ENCODE data around the gene NAALADL2.
"Not testable (repeated sequence)": the region's sequence is repeated elsewhere in the genome, so short reads cannot be mapped to it uniquely, and the experiment has no call there.

The NAALADL2 gene

DNA sequence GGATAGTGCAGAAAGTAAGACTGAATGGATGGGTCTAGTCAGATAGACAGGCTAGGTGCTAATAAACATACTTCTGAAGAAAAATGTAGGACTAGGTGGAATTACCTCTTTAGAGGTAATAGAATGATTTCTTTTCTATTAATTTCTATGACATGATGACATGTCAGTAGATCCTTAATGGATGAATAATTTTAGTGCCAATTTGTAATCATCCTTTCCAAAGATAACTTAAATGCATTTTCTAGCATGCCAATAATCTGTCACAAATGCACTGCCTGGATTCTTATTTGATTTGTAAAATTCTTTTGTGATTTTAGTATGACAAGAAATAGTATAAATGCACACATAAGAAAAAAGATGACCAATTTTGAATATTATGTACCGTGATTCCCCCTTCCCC is 356.7 kb downstream of the NAALADL2 start:
- no peak for DNase-seq

DNA sequence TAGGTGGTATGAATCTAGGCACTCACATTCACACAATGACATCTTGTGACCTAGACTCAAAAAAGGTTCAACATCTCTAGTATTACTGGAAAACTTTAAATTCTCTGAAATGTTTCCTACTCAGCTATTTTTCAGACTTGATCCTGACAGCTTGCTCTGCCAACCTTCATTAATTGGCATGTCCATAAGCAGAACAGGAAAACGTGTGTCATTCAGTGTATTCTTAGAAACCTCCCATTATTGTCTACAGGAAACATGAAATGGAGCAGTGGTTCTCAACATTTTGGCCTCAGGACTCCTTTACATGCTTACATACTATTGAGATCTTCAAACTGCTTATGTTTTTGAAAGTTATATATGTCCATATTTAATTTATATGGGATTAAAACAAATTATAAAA is 363.2 kb downstream of the NAALADL2 start:
- DNase-seq = no peak

DNA sequence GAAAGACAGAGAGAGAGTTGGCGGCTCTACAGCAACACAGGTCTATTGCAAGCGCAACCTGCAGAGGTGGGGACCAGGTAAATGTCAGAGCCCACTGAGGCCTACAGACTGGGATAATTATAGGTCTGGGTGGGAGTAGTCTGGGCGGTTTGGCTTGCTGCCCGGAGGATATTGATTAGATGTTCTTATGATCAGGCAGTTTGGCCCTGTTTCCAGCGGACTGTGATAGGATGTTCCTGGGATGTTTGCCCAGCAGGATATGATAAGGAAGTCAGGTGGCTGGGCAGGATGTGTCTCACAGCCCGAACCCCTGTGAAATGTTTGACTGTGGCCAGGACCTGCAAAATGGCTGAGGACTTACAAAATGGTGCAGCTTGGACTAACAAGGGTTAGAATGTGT is 364.9 kb downstream of the NAALADL2 start:
- no peak for DNase-seq

DNA sequence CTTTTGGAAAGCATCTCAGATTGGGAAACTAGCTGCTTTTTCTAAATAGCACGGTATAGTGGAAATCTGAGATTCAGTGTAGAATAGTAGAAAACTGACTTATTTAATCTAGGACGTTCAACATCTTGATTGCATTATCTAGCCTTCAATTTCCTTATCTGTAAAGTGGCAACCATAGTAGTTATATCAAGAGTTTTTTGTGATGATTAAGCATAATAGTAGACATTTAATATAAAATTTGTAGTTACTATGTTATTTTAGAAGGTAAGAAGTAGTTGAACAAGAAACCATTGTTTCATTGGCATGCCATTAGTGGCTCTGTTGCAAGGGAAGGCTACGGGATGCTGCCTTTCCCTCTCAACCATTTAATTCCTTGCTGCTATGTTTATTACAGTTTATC is 367.3 kb downstream of the NAALADL2 start:
- DNase-seq = no peak

- no peak for DNase-seq
Observed at GRCh38 chr3:175227126-175227525, 368.0 kb downstream of the NAALADL2 start.

- DNase-seq = no peak
Observed at GRCh38 chr3:175233957-175234940, 375.1 kb downstream of the NAALADL2 start.

- no peak for DNase-seq
Observed at GRCh38 chr3:175238801-175239200, 379.7 kb downstream of the NAALADL2 start.

- DNase-seq = no peak
Observed at GRCh38 chr3:175240921-175241320, 381.8 kb downstream of the NAALADL2 start.

DNA sequence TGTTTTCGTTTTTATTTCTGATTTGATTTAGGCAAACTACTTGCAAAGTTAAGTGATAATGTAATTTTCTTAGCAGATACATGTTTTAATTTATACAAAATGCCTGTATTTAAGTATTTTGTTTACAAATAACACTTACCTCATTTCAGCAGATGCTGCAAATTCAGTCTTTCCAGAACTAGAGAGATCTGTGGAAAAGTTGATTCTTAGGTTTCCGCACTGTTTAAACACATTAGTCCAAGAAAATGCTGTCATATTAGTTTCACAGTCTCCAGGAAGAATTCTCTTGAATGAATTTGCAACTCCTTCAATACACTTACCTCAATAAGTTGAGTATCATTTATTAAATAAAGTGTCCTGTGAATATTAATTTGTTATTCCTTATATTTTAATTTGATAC is 383.1 kb downstream of the NAALADL2 start:
- DNase-seq = no peak

GRCh38 chr3:175246234-175246633 is 387.1 kb downstream of the NAALADL2 start:
- no peak for DNase-seq

DNA sequence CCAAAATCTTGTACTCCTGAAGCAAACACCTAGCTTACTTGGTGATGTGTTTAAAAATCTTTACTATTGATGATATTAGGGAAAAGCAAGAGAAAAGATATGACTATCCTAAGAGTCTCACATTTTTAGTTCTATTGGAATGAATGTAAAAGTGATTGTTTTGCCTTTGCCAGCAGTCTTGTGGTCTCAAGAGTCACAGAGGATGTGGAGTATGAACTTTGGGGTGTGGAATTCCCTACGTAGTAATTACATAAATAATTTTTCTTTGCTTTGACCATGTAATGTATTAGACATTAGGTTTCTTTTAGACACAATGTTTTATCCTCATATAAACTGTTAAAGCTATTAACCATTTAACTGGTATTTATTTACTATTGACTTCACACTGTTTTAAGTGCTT is 387.6 kb downstream of the NAALADL2 start:
- no peak for DNase-seq

DNA sequence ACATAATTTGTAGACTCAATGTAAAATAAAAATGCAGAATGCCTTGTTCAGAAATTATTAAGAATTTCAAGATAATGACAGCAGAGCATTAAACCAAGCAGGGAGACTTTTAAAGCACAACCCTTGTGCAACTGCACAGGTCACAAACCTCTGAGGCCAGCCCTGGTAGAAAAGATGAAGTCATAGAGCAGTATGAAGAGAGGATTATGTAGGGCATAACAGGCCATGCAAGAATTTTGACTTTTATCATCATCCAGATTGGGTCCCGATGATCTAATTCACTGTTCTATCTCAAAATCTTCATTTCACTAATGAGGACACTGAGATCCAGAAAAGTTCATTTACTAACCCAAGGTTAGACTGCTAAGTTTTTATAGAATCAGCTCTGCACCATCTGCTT is 388.5 kb downstream of the NAALADL2 start:
- DNase-seq = no peak

DNA sequence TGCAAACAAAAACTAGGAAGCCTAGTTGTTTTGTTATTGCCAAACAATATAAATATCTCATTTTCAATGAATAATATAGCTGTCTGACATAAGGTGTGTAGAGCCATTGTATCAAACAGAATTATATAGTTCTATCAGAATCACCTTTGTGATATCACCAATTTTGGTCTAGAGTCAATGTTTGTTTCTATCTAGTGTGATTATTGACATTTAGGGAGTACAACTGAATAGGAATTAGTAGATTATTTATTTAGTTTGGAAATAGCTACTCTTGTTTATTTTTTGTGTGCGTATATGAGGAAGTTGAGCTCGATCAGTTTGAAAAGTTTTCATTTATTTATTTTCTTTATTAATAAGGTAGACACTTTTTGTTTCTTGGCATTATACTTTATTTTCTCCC is 389.7 kb downstream of the NAALADL2 start:
- DNase-seq = no peak

- DNase-seq = no peak
Observed at GRCh38 chr3:175255698-175256097, 396.6 kb downstream of the NAALADL2 start.

- DNase-seq = no peak
Observed at GRCh38 chr3:175257123-175257522, 398.0 kb downstream of the NAALADL2 start.

DNA sequence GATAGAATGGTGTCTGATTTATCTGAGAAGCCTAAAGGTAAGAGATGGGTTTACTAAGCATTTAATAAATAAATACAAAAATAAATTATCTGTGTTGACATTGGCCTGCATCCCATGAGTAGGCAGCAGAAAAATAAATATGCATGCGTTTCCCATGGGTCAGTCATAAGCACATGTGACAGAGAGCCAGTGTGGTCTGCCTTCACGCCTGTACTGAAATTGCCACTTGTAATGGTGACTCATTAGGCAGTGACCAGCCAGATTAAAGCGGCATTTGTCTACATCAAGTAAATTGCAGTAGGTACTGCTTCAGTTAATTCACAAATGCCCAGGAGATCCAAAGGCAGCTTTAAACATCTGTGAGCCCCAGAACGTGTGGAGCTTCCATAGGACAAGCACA is 399.6 kb downstream of the NAALADL2 start:
- no peak for DNase-seq

DNA sequence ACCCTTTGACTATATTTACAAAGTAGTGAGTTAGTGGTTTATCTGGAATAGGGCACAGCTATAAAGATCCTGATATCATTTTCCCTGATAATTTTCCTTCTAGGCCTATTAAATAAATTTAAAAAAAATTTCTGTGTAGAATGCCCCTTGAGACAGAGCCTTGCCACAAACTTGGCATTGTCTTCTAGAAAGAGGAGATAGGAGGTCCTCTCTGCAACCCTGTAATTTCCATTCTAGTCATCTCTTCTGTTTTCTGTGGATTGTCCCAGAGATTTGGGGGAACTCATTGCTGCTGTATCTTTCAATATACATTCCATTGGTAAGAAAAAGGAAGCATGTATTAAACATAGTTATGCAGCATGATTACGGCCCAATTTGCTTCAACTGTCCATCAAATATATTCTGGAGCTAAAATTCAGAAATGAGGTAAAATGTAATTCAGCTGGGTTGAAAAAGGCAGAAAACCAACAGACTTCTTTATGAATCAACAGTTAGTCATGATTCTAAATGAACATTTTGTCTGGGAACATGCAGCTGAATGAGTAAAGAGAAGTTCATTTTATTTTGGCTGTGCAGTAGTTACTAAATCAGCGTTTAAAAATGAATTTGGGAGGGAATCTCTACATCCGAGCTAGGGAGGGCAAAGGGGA is 401.1 kb downstream of the NAALADL2 start:
- DNase-seq = no peak

DNA sequence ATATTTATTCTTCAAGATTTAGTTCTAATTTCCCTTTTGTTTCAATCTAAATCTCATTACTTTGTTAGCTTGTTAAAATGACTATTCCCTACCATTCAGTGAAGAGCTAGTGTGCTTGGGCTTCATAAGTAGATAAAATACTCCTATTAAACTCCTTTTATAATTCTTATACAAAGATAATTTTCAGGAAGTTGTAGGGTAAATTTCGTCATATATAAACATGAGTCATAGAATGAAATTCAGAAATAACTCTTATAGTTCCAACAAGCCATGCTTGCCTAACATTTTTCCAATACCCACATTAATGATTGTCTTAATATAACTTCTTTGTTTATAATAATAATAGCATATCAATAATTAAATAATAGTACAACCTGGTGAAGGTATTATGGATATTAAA is 407.3 kb downstream of the NAALADL2 start:
- no peak for DNase-seq

DNA sequence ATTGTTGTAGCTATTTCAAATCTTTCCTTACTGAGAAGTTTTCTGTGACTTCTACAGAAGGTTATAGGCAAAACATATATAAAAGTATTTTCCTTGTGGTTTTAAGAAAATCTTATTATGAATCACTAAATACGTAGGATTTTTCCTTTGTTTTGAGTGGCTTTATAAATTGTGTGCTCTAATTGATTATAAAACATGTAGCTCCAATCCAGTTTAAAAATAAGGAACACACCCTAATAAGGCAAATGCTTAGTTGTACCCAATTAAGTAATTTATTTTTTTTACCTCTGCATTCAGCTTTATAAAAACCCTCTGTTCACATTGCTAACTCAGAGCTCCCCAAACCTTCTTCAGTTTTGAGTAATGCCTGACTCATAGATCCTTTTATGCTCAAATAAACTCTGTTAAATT is 408.0 kb downstream of the NAALADL2 start:
- no peak for DNase-seq

DNA sequence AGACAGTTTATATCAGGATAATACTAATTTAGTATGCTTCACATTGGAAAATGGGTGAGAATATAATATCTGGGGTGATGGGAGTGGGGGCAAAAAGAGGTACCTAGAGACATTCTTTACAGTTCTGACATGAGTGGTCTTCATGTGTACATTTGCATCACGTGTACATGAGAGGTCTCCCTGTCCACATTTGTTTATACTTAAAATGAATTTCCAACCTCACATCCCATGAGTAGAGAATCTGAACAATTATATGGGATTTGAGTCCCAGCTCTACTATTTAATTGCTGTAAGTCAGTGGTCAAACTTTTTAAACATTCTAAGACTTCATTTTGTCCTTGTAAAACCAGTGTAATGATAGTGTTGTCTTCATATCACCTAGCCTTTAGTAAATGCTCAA is 408.4 kb downstream of the NAALADL2 start:
- no peak for DNase-seq

GRCh38 chr3:175269394-175269793 is 410.3 kb downstream of the NAALADL2 start:
- no peak for DNase-seq

GRCh38 chr3:175270198-175270837 is 411.2 kb downstream of the NAALADL2 start:
- DNase-seq = no peak

DNA sequence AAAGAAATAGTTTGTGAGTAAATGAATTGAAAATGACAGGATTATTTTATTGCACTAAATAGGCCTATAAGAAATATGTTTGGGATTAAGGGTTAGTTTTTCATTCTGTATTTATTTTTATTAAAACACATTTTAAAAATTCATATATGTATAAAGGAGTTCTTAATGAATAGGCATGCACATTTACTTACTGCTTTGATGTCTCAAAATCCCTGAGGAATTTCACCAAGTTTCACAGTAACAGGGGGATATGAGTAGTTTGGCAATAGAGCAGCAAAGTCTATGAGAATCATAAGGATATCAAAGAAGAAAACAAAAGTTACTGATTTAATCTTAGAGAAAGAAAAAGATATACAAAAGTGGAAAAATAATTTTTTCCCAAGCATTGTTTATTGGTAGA is 411.7 kb downstream of the NAALADL2 start:
- no peak for DNase-seq

DNA sequence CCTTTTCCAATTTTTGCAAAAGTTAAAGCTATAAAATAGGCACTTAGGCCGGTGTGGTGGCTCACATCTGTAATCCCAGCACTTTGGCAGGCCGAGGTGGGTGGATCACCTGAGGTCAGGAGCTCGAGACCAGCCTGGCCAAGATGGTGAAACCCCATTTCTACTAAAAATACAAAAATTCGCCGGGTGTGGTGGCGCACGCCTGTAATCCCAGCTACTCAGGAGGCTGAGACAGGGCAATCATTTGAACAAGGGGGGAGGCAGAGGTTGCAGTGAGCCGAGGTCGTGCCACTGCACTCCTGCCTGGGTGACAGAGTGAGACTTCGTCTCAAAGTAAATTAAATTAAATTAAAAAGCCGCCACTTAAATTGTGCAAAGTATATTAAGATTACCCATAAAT is 412.3 kb downstream of the NAALADL2 start:
- not testable (repeated sequence) for DNase-seq
